Astrocyte (in vitro differentiated cells and primary cell): ENCODE results near the gene TCAF1. TPM values are rescaled to one million over a fixed set of nuclear protein-coding genes. Genes with fewer than 3 reads are reported as not detected.

Source experiments
- DNase-seq: peaks from one replicate; pipeline ENCODE4 v3.0.0-alpha.2; 2010; ENCODE audit warnings: low read depth
- FAIRE-seq: peaks from 2 replicates; lab custom pipeline; 2011; peaks lifted over from hg19 to GRCh38; lab: Jason Lieb, UNC
- H2AFZ ChIP-seq: 2 replicates; pipeline ENCODE4 v1.6.0; 2012; ENCODE audit warnings: low read depth, low read length, inconsistent platforms
- H3K27ac ChIP-seq: 2 replicates; pipeline ENCODE4 v1.5.1; 2011; ENCODE audit warnings: low read depth, low read length, inconsistent platforms
- H3K27me3 ChIP-seq: 2 replicates; pipeline ENCODE4 v1.6.0; 2011; ENCODE audit warnings: low read length, inconsistent platforms; ENCODE audit not compliant: insufficient read depth
- H3K36me3 ChIP-seq: 2 replicates; pipeline ENCODE4 v1.5.1; 2011; ENCODE audit warnings: low read length, inconsistent platforms; ENCODE audit not compliant: insufficient read depth
- H3K4me1 ChIP-seq: 2 replicates; pipeline ENCODE4 v1.5.1; 2011; ENCODE audit warnings: low read length, inconsistent platforms; ENCODE audit not compliant: insufficient read depth
- H3K4me2 ChIP-seq: 2 replicates; pipeline ENCODE4 v1.6.0; 2012; ENCODE audit warnings: low read length, inconsistent platforms
- H3K4me3 ChIP-seq: 2 replicates; pipeline ENCODE4 v1.5.1; 2011; ENCODE audit warnings: low read depth, mild to moderate bottlenecking, low read length, inconsistent platforms; ENCODE audit not compliant: insufficient read depth
- H3K79me2 ChIP-seq: 2 replicates; pipeline ENCODE4 v1.6.0; 2012; ENCODE audit warnings: mild to moderate bottlenecking, low read length, inconsistent platforms; ENCODE audit not compliant: insufficient read depth
- H3K9ac ChIP-seq: 2 replicates; pipeline ENCODE4 v1.6.0; 2012; ENCODE audit warnings: mild to moderate bottlenecking, low read length, inconsistent platforms
- H3K9me3 ChIP-seq: 2 replicates; pipeline ENCODE4 v1.5.1; 2012; ENCODE audit warnings: low read depth, mild to moderate bottlenecking, low read length, inconsistent platforms; ENCODE audit not compliant: insufficient read depth
- H4K20me1 ChIP-seq: 2 replicates; pipeline ENCODE4 v1.6.0; 2012; ENCODE audit warnings: low read length, inconsistent platforms; ENCODE audit not compliant: insufficient read depth
- H3K27ac Mint-ChIP-seq: one replicate; pipeline ENCODE4 v1.8.0; 2021; ENCODE audit warnings: mild to moderate bottlenecking, mixed read lengths; ENCODE audit not compliant: unreplicated experiment
- H3K27me3 Mint-ChIP-seq: one replicate; pipeline ENCODE4 v1.8.0; 2021; ENCODE audit warnings: low read depth, mixed read lengths; ENCODE audit not compliant: unreplicated experiment
- H3K36me3 Mint-ChIP-seq: one replicate; pipeline ENCODE4 v1.8.0; 2021; ENCODE audit warnings: low read depth, mixed read lengths; ENCODE audit not compliant: unreplicated experiment
- H3K4me1 Mint-ChIP-seq: one replicate; pipeline ENCODE4 v1.8.0; 2021; ENCODE audit warnings: low read depth, mixed read lengths; ENCODE audit not compliant: unreplicated experiment
- H3K4me3 Mint-ChIP-seq: one replicate; pipeline ENCODE4 v1.8.0; 2021; ENCODE audit warnings: mild to moderate bottlenecking, moderate library complexity, mixed read lengths; ENCODE audit not compliant: unreplicated experiment
- H3K9me3 Mint-ChIP-seq: one replicate; pipeline ENCODE4 v1.8.0; 2021; ENCODE audit warnings: mild to moderate bottlenecking, mixed read lengths; ENCODE audit not compliant: unreplicated experiment
- EZH2 ChIP-seq: IDR thresholded peaks from 2 replicates; pipeline ENCODE4 v1.6.1; 2012; ENCODE audit warnings: mild to moderate bottlenecking, low read length, inconsistent platforms; ENCODE audit not compliant: insufficient read depth
- total RNA-seq: library from RNA; stranded (reverse); gene quantifications from 2 replicates; pipeline ENCODE4 v1.2.1, GENCODE V29; 2021
- TF ChIP-seq, protein P1 (sequence below): IDR thresholded peaks from 2 replicates; pipeline ENCODE4 v1.5.1; 2011; ENCODE audit warnings: low read depth, mild to moderate bottlenecking, inconsistent platforms, low read length, moderate library complexity; ENCODE audit not compliant: insufficient read depth

Gene TCAF1
- total RNA-seq, 1 donor from 2014 or later: 90.8 TPM

DNA sequence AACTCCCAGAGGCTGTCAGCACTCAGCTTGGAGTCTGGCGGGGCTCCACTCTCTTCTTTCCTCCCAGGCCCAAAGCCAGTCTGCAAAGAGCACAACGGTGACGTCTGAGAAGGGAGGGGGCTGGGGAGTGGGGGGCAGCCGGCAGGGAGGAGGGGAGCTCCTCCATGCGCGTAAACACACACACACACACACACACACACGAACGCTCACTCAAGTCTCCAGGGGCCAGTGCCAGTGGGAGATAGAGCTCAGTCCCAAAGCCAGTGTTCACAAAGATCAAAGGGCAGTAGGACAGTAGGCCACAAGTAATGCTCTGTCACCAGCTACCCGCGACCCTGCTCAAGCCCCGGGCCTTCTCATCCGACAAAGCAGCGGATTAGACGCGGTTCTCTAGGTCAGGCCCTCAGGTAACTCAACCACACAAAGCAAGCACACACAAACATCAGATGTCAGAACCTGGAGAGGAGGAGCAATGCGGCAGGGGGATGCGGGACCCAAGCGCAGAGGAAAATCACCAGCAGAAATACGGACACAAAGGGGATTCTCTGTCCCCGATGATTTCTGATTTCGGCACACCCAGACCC, 19.9 kb downstream of the TCAF1 start:
- Histone ChIP-seq H3K9ac (peak overlapping the region; percentile 87), H3K4me3 (peak overlapping the region; percentile 73), H3K4me1 (peaks cover 9% of the 10 kb centered on the region), H3K27me3 (no peaks in the 10 kb centered on the region), H3K27ac (peak overlapping the region; percentile 59), H4K20me1 (peaks cover 44% of the 10 kb centered on the region), H3K9me3 (no peaks in the 10 kb centered on the region), H3K4me2 (peak overlapping the region; percentile 92), H2AFZ (peak overlapping the region; percentile 86), H3K79me2 (peaks cover 81% of the 10 kb centered on the region), H3K36me3 (no peaks in the 10 kb centered on the region)
- Mint-ChIP-seq H3K4me1 (peaks cover 10% of the 10 kb centered on the region), H3K27me3 (no peaks in the 10 kb centered on the region), H3K9me3 (no peaks in the 10 kb centered on the region), H3K27ac (peak overlapping the region; percentile 93), H3K4me3 (peak overlapping the region; percentile 97), H3K36me3 (peaks cover 3% of the 10 kb centered on the region)
- TF ChIP-seq, protein P1, sequence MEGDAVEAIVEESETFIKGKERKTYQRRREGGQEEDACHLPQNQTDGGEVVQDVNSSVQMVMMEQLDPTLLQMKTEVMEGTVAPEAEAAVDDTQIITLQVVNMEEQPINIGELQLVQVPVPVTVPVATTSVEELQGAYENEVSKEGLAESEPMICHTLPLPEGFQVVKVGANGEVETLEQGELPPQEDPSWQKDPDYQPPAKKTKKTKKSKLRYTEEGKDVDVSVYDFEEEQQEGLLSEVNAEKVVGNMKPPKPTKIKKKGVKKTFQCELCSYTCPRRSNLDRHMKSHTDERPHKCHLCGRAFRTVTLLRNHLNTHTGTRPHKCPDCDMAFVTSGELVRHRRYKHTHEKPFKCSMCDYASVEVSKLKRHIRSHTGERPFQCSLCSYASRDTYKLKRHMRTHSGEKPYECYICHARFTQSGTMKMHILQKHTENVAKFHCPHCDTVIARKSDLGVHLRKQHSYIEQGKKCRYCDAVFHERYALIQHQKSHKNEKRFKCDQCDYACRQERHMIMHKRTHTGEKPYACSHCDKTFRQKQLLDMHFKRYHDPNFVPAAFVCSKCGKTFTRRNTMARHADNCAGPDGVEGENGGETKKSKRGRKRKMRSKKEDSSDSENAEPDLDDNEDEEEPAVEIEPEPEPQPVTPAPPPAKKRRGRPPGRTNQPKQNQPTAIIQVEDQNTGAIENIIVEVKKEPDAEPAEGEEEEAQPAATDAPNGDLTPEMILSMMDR: no peak
- TF ChIP-seq EZH2: no peak
- peak; percentile 56 for DNase-seq
- no peak for FAIRE-seq

DNA sequence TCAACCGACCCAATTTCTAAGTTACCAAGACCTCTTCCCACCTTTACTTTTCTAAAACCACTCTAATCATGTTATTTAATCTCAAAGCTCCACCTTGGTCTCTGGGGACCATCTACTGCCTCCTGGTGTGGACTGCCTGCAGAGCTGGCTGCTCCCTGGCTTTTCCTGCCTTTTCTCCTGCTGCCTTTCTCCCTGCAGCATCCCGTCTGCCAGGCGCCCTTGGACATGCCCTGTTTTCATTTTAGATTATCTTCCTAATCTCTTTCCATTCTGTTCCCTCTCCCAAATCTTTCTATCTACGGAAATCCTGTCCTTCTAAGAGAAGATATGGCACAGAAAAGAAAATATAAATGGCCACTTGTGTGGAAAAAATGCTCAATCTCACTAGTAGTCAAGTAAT, 23.1 kb downstream of the TCAF1 start:
- H3K27ac Mint-ChIP-seq: no peak overlapping the region
- FAIRE-seq (no peak), DNase-seq (no peak)
- H3K27me3 Mint-ChIP-seq: no peaks in the 10 kb centered on the region
- no peak overlapping the region for H3K27ac ChIP-seq
- peaks cover 19% of the 10 kb centered on the region for H3K36me3 Mint-ChIP-seq
- H3K4me1 ChIP-seq: peaks cover 4% of the 10 kb centered on the region
- no peaks in the 10 kb centered on the region for H3K9me3 Mint-ChIP-seq
- no peak overlapping the region for H3K4me3 Mint-ChIP-seq
- no peak overlapping the region for H3K4me3 ChIP-seq
- H3K4me2 ChIP-seq: no peak overlapping the region
- peaks cover 16% of the 10 kb centered on the region for H3K36me3 ChIP-seq
- H3K4me1 Mint-ChIP-seq: peaks cover 11% of the 10 kb centered on the region
- no peaks in the 10 kb centered on the region for H3K9me3 ChIP-seq
- peaks cover 64% of the 10 kb centered on the region for H4K20me1 ChIP-seq
- no peak overlapping the region for H2AFZ ChIP-seq
- peaks cover 70% of the 10 kb centered on the region for H3K79me2 ChIP-seq
- no peak overlapping the region for H3K9ac ChIP-seq
- H3K27me3 ChIP-seq: no peaks in the 10 kb centered on the region
- TF ChIP-seq, protein P1: no peak
- TF ChIP-seq EZH2: no peak

DNA sequence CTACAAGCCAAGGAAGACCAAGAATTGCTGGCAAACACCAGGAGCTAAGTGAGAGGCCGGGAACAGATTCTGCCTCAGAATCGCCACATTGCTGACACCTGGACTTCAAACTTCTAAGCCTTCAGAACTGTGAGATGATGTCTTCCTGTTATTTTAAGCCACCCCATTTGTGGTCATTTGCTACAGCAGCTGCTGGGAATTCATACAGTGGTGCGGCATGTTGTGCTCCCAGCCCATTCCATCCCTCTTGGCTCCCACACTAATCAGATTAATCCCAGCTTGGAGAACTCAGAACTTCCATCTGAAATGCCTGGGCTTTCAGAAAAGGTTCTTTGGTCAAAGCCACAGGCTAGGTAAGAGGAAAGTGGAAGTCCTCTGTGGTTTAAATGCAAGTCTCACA, 24.9 kb downstream of the TCAF1 start:
- H3K36me3 ChIP-seq: peaks cover 16% of the 10 kb centered on the region
- H3K27me3 ChIP-seq: no peaks in the 10 kb centered on the region
- H3K9me3 ChIP-seq: no peaks in the 10 kb centered on the region
- no peak overlapping the region for H3K9ac ChIP-seq
- no peak for DNase-seq
- H4K20me1 ChIP-seq: peaks cover 64% of the 10 kb centered on the region
- H3K4me3 ChIP-seq: no peak overlapping the region
- Mint-ChIP-seq H3K36me3 (peaks cover 19% of the 10 kb centered on the region), H3K27me3 (no peaks in the 10 kb centered on the region), H3K4me3 (no peak overlapping the region), H3K9me3 (no peaks in the 10 kb centered on the region), H3K27ac (no peak overlapping the region), H3K4me1 (peaks cover 8% of the 10 kb centered on the region)
- no peak overlapping the region for H3K4me2 ChIP-seq
- no peaks in the 10 kb centered on the region for H3K4me1 ChIP-seq
- FAIRE-seq: no peak
- no peak overlapping the region for H2AFZ ChIP-seq
- H3K79me2 ChIP-seq: peaks cover 58% of the 10 kb centered on the region
- no peak for TF ChIP-seq EZH2
- TF ChIP-seq, protein P1: no peak
- no peak overlapping the region for H3K27ac ChIP-seq
